GM21825 (cell line): ENCODE results near the gene ANKS1B.
"Not testable (repeated sequence)": the region's sequence is repeated elsewhere in the genome, so short reads cannot be mapped to it uniquely, and the experiment has no call there.

Source experiments
- ATAC-seq: cut with Tn5 transposase; IDR thresholded peaks from one replicate; pipeline ENCODE4 v1.9.1; 2021; ENCODE audit warnings: mild to moderate bottlenecking, moderate library complexity; ENCODE audit not compliant: unreplicated experiment

ANKS1B gene

DNA sequence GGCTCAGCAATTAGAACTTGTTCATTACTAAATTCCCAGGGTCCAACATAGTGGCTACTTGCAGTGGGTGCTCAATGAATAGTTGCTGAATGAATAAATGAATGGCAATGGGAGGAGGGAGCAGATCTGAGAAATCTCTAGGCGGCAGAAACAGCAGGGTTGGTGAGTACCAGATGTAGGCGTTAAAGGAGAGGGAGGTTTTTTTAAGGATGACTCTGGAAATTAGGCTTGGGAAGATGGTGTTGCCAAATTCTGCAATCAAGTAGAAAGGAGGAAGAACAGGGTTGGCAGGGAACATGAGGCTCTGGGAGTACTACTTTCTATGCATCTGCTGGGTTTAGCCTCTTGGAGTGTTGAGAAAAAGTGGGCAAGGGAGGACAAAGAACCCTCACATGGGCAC lies 1132.6 kb downstream of the ANKS1B start:
- ATAC-seq: no peak

DNA sequence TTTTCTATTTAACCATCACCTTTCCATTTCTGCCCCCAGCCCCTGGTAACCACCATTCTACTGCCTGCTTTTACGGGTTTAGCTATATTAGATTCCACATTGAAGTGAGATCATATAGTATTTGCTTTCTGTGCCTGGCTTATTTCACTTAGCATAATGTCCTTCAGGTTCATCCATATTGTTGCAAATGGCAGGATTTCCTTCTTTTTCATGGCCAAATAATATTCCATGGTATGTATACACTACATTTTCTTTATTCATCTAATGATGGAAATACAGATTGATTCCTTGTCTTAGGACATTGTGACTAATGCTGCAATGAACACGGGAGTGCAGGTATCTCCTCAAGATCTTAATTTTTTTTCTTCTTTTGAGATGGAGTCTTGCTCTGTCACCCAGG lies 1137.5 kb downstream of the ANKS1B start:
- no peak for ATAC-seq

DNA sequence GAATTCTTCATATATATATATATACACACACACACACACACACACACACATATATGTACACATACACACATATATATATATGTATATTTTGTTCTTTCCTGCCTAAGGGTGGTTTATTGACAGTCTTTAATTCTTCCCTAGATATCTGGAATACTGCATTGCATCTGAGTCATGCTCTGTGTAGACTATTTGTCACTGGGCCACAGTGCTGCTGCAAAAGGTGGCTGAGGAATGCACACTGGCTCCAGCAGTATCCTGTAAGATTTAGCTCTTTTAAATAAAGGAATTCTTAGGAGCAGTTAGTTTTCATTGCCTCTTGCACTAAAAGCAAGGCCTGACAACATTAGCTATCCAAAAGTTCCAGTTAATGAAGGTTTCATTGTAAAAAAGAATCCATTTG lies 1138.8 kb downstream of the ANKS1B start:
- no peak for ATAC-seq

DNA sequence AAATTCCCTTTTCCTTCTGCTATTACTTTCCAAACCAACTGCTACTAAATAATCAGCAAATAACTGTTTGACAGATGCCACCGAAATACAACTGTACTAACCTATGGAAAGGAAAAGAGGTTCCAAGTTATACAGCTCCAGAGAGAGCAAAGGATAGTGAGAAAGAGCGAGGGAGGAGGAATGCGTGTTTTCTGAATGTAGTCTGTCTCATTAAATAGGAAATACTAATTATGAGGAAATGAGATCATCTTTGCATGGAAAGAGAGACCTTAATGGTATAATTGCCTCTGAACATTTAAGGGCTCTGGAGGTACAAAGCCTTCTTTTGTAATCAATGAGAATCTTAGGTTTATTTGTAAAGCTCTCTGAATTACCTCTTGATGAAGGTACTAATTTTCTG lies 1144.4 kb downstream of the ANKS1B start:
- no peak for ATAC-seq

DNA sequence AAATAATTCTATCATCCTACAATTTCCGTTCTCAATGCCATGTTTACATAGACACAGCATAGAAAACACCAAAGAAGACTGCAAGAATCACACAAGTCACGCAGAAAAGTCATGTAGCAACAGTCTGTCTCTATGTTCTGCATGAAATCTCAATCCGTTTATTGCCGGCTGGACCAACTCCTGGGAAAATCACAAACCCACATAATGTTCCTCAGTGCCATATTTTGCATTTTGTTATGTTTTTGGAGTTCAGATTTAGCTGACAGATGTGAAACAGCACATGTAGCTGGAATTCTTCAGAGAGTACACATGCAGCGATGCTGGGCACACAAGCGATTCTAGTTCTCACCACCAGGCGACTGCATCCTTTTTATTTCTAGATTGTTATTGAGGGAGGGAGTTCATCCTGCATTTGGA lies 1146.5 kb downstream of the ANKS1B start:
- no peak for ATAC-seq

DNA sequence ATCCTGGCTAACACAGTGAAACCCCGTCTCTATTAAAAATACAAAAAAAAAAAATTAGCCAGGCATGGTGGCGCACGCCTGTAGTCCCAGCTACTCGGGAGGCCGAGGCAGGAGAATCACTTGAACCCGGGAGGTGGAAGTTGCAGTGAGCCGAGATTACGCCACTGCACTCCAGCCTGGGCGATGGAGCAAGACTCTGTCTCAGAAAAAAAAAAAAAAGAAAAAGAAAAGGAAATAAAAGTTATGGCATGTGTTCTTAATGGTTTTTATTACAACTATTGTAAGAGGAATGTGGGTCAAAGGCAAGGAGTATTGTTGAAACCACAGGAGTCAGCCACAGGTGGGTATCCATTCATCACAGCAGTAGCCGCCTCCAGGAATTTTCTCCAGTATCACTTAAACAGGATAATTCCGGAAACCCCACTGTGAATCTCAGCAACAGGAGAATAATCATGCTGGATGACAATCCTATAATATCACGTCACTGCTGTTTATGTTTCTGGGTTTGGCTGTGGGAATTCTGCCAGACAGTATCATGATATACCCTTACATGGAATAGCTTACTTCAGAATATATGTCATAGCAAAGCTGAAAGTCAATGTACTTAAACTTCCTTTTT lies 1147.5 kb downstream of the ANKS1B start:
- not testable (repeated sequence) for ATAC-seq

DNA sequence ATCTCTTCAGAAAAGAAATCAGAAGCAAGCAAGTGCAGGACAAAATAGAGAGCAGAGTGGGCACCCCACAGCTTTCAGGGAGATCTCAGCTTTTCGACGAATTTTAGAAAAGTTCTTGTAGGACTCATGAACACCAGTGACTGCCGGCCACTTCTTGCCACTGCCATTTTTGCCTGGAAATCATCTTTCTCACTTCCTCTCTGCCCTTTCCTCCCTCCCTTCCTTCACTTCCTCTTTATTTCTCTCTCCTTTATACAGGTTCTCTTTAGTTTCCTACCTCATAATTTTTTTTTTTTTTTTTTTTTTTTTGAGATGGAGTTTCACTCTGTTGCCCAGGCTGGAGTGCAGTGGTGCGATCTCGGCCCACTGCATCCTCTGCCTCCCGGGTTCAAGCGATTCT lies 1154.1 kb downstream of the ANKS1B start:
- no peak for ATAC-seq

DNA sequence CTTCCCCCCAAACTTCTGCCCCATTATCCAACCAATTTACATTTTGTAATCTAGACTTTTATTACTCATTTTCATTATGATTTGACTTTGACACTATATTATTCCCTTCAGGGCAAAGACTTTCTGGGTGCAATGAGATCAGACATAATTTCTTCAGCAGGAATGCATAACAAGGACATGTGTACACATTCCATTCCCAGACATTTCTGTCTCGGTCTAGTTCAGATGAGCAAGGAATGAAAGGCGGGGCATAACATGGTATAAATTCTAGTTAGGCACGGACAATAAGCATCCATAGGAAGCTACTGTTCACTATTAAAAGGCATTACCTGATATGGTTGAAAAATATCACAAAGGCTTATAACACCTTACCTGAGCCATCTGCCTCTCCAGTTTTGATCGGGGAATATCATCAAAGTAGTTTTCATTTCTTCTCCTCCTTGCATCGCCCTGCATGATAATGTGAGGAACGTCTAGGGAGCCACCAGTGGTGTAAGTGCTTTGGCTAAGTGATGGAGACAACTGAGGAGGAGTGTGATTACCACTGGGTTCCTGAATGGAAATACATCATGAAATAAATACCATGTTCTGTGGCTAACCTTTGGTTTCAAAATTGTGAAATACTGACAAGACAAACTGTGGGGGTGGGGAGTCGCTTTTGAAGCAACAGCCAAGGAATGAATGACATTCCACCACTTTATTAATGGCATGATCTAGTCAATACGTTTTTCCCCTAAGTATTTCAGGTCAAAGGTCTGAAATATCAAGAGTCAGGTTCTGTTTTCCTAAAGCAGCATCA lies 1155.7 kb downstream of the ANKS1B start:
- ATAC-seq: no peak

DNA sequence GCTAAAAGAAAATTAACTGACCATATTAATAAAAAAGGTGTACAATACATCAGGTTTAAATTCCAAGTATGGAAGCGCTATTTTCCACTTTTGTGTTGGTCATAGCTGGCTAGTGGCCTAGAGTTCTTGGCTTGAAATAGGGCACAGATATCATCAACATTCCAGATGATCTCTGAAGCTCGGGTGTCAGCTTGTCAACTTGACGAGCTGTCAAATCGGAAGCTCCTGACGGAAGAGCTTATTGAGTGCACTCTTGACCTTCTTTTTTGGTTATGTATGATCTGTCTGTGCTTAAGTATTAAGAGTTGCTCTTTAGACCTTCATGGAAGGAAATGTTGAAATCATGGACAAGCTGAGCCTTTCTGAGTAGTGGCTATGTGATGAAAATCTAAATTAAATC lies 1161.7 kb downstream of the ANKS1B start:
- ATAC-seq: no peak

DNA sequence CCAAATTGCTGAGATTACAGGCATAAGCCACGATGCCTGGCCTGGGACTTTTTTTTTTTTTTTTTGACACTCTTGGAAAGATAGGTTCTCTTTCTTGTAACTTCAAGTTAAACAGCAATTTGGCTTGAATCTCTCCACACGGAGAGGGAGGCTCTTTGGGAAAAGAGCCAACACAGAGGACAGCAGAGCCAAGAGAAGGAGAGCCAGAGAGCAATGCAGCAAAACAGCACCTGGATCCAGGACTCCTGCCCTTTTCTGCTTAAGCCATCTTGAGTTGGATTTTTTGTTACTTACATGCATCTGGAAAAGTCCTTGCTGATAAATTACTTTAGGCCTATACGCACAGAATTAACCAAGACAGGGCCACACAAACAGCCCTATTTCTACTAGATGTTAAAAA lies 1162.9 kb downstream of the ANKS1B start:
- no peak for ATAC-seq

DNA sequence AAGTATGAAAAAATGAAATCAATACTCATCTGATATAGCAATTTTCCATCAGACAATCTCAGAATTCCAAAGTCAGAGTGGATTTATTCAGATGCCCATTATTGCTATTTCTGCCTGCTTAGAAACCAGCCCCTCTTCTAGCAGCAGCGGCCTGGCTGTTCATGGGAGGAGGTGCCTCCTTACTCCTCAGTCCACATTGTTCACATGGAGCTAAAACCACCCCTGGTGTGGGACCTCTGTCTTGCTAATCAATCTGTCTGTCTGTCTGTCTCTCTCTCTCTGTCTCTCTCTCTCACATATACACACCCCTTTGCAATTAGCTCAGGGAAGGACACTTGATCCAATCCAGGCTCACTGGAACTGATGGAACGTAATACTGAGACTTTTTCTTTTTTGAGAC lies 1163.5 kb downstream of the ANKS1B start:
- no peak for ATAC-seq

DNA sequence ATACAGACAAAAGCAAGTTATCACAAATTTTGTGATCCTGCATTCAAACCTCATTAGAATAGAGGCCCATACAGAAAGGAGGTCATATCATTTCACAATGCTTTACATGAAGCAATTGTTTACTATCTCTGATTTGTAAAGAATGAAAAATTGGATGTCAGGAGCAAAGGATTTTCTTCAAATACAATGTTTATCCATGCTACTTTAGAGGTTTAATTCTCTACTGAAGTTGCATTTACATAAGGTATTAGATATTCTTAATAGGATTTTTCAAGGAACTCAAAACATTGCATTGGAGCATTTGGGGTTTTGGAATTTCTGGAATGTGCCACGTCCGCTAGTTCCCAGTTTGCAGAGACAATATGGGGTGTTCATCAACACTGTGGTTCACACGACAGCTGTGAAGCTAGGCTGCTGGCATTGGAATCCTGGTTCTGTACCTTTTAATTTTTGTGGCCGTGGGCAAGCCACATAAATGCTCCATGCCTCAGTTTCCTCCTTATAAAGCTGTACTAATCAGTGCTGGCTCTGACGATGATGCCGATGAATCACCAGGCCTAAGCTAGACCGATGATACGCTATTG lies 1164.8 kb downstream of the ANKS1B start:
- no peak for ATAC-seq

DNA sequence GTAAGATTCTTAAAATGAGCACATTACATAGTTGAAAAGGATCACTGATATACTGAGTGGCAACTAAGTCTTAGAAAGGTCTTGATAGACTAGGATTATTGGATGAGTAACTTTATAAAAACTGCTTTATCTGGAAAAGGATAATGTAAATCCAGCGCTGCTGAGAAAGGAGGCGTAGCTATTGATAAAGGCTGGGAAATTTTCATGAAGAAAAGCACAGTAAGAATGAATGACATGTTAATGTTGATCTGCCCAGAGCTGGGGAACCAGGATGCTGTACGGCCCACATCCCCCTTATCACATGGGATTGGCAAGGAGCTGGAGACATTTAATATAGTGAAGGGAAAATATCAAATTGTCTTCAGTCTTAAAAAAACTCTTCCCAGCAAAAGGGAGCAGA lies 1165.7 kb downstream of the ANKS1B start:
- ATAC-seq: no peak

DNA sequence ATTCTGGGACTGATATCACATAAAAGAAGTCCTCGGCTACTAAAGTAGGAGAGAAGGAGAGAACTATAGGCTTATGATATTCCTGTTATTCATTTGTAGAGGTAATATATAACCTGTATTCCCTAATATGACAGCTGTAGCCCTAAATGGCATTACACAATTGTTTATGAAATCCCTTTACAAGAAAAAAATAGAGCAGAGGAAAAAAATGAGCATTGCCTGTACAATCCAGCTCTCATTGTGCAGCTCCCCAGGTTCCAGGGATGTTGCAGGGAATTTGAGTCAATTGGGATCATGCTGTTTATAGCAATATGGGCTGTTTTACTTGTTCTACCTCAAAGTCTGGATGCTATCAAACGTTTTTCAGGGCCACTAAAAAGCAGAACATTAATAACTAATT lies 1166.5 kb downstream of the ANKS1B start:
- no peak for ATAC-seq

DNA sequence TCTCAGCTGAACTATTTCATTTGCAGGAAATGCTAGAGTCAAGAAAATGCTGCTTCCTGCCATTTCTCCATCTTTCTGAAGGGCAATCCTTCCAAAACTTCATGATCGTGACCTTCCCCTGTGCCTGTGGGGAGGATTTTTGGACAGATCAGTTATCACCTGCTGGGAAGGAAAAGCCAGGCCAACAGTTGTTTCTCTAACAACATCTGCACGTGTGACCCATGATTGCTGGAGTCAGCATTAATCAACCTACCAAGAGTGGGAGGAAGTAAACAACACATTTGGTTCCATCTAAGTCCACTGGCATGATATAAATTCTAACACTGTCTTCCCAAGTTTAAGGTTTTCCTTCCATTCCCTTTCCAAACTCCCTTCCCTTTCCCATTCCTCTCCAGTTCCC lies 1167.0 kb downstream of the ANKS1B start:
- ATAC-seq: no peak

DNA sequence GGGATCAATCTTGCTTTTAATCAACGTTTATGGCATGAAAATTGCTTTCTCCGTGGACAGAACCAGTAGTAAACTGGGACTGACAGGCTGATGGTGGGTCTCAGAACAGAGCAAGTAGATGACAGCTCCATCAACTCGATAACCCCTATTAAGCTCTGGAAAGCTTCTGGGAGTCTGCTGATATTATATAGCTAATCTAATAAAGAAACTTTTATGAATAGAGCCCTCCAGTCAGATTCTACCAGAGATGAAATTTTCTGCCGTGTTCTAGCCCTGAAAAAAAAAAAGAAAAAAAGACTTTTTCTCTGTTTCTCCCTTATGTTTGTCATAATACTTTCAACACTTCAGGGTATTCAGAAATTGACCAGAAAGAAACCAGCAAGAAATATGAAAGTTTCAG lies 1168.0 kb downstream of the ANKS1B start:
- no peak for ATAC-seq

DNA sequence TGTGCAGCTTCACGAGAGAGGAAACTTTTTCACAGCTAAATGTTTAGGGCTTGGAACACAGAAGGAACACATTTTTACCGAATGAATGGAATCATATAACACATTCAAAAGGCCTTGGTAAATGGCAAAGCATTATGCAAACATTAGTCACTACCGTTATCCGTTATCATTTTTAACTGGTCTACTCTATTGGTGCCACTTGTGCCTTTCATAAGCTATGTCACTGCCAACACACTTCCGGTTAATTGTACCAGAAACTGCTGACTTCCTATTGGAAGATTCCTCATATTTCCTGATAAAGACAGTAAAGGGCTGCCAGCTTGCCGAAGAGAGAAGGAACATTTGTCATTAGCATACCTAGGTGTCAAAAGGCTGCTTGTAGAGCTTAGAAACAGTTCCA lies 1170.5 kb downstream of the ANKS1B start:
- no peak for ATAC-seq

DNA sequence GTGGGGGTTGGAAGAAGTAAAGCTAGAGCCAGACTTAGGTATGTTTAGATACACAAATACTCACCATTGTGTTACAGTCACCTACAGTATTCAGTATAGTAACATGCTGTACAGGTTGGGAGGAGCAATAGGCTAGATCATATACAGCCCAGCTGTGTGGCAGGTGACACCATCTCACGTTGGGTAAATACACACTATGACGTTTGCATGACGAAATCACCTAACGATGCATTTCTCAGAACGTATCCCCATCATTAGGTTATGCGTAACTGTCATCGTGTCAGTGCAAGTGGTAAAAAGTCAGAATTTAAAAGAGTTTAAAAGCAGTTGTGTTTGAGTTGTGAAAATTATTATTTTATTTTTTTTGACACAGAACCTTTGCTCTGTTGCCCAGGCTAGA lies 1172.5 kb downstream of the ANKS1B start:
- ATAC-seq: no peak

DNA sequence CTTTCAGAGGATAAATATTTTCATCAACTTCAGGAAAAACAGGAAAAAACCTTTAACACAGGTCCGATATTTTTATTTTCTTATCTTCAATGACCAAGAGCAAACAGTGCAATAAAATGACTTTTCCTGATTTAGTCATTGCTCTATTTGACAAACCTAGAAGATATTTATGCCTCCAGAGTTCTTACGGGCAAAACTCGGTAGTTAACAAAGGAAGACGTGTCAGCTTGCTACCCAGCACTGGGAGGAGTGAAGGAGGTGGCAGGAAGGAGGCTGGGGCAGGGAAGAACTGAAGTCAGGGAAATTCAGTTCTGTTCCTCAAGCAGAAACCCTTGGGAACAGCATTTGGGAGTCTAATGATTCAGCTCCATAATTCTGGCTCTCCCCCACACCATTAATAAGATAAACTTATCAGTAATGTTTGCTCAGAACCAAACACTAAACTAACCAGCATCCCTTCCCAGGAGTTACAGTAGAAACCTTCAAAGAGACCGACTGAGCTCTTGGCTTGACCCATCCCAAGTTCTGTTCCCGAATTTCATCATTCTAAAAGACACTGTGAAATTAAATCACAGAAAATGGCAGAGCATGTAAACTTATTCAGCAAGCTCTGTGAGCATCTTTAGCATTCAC lies 1176.4 kb downstream of the ANKS1B start:
- ATAC-seq: no peak

DNA sequence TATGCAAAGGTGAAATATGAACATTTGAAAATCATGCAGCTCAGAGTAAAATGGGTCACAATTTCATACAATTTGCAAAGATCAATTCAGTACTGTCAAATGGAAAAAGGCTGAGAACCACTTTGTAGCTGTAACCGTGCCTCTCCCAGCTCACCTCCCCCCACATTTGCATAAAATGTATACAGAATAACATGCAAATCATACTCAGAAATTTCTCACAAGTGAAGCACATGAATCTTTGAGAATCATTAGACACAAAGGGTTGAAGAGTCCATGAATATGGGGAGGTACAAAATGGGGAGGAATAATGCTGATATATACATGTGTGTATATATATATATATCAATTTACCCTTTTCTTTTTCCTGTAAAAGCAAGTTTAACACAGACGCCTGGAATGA lies 1177.5 kb downstream of the ANKS1B start:
- no peak for ATAC-seq

DNA sequence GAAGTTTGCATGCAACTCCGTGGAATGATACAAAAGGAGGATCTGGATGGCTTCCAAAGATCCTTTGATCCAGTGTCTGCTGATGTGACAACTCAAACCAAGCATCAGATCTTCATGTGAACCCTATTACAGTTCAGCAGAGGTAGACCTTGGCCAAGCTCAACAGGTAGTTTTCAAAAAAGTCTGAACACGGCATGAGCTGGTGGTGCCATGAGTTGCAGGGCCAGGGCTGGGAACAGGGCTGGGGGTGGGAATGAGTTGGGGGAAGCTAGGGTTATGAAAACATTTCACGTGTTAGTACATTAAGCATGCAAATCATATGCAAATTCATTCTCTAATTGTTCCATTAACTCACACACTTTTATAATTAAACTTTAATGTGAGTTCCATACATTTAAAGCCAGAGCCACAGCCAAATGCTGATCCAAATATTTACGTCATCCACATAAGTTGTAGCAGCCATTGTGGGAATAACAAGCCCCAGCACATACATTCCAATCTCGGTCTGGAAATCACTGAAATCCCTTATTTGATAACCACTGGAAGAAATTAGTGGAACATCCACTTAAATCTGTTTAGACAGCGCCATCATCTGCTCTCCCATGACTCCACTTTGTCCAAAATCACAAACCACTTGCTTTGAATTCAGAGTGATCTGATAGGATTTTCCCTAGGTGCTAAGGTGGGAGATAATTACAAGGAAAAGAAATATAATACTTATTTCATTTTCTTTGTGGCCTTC lies 1181.1 kb downstream of the ANKS1B start:
- ATAC-seq: no peak
